Left lobe of liver (tissue), 2 donors: ENCODE results near the gene NUP133. TPM values are rescaled to one million over a fixed set of nuclear protein-coding genes. Genes with fewer than 3 reads are reported as not detected.
A peak's percentile ranks its signal among the peaks of the same experiment; 100 is the strongest.
"Not testable (repeated sequence)": the region's sequence is repeated elsewhere in the genome, so short reads cannot be mapped to it uniquely, and the experiment has no call there.

ENCODE experiments used
- ATAC-seq: fragments of 200-7000 bp; cut with Tn5 transposase; one replicate; pipeline ENCODE4 v1.9.1; 2020; ENCODE audit warnings: mild to moderate bottlenecking, moderate library complexity
- DNase-seq: peaks from one replicate; pipeline ENCODE4 v3.0.0-alpha.2; 2020; ENCODE audit warnings: low spot score
- total RNA-seq: library from RNA; stranded (reverse); gene quantifications from one replicate; pipeline ENCODE4 v1.2.1, GENCODE V29; 2021
- donor health status: DM: no; HTN: no; CAD: no; lungs with moderate emphysema.
- donor health status: DM: no; HTN: yes; CAD: no.

Gene NUP133
- total RNA-seq, result 12.1 TPM

GRCh38 chr1:229507951-229508822 lies at the start of gene NUP133:
NUP133 (minus strand) TSS chr1:229508341; CDS start chr1:229508249, 92 bp downstream.
- peak; percentile 99 for DNase-seq
- ATAC-seq, result peak; percentile 97

GRCh38 chr1:229557200-229557850 lies 49.2 kb upstream of the NUP133 start:
- no peak for DNase-seq
- no peak for ATAC-seq

GRCh38 chr1:229554886-229555621 lies 46.9 kb upstream of the NUP133 start:
- no peak for DNase-seq
- ATAC-seq, result no peak

- no peak for DNase-seq
- ATAC-seq, result no peak
These were observed 45.5 kb upstream of the NUP133 start for GRCh38 chr1:229553621-229554130.

GRCh38 chr1:229552732-229553131 lies 44.6 kb upstream of the NUP133 start:
- ATAC-seq (no peak), DNase-seq (no peak)

- ATAC-seq (peak; percentile 66), DNase-seq (no peak)
These were observed 42.8 kb upstream of the NUP133 start for GRCh38 chr1:229550812-229551567.

GRCh38 chr1:229547542-229547941 lies 39.4 kb upstream of the NUP133 start:
- no peak for ATAC-seq

GRCh38 chr1:229544587-229544986 lies 36.4 kb upstream of the NUP133 start:
- ATAC-seq (no peak), DNase-seq (no peak)

More at GRCh38 chr1:229547542-229547941, 39.4 kb upstream of the NUP133 start:
- DNase-seq, result no peak

- DNase-seq (no peak), ATAC-seq (peak; percentile 76)
These were observed 31.8 kb upstream of the NUP133 start for GRCh38 chr1:229539863-229540506.

GRCh38 chr1:229538945-229539344 lies 30.8 kb upstream of the NUP133 start:
- DNase-seq, result peak; percentile 12
- no peak for ATAC-seq

GRCh38 chr1:229537894-229538293 lies 29.8 kb upstream of the NUP133 start:
- ATAC-seq (no peak), DNase-seq (peak; percentile 10)

GRCh38 chr1:229536982-229537381 lies 28.8 kb upstream of the NUP133 start:
- DNase-seq, result no peak
- no peak for ATAC-seq

GRCh38 chr1:229535230-229535629 lies 27.1 kb upstream of the NUP133 start:
- ATAC-seq, result no peak
- no peak for DNase-seq

- DNase-seq, result no peak
- ATAC-seq, result no peak
These were observed 23.2 kb upstream of the NUP133 start for GRCh38 chr1:229531326-229531725.

GRCh38 chr1:229529639-229530038 lies 21.5 kb upstream of the NUP133 start:
- DNase-seq (no peak), ATAC-seq (peak; percentile 34)

GRCh38 chr1:229526695-229527094 lies 18.6 kb upstream of the NUP133 start:
- no peak for ATAC-seq
- DNase-seq, result no peak

- DNase-seq, result no peak
- no peak for ATAC-seq
These were observed 14.9 kb upstream of the NUP133 start for GRCh38 chr1:229523052-229523451.

GRCh38 chr1:229514578-229515275 lies 6.6 kb upstream of the NUP133 start:
- ATAC-seq (peak; percentile 99), DNase-seq (peak; percentile 58)

- not testable (repeated sequence) for DNase-seq, ATAC-seq
These were observed 3.5 kb upstream of the NUP133 start for GRCh38 chr1:229511625-229512024.
